Activated naive CD8-positive, alpha-beta T cell treated with anti-CD3 and anti-CD28 coated beads for 36 hours (primary cell): ENCODE measurements around the gene VN1R5. TPM values are rescaled to one million over a fixed set of nuclear protein-coding genes. Genes with fewer than 3 reads are reported as not detected.
"Not testable (repeated sequence)": the region's sequence is repeated elsewhere in the genome, so short reads cannot be mapped to it uniquely, and the experiment has no call there.

Experiments
- DNase-seq: peaks from one replicate; pipeline ENCODE4 v3.0.0; 2021
- H3K27ac Mint-ChIP-seq: one replicate; pipeline ENCODE4 v1.8.0; 2022; ENCODE audit warnings: mild to moderate bottlenecking, moderate library complexity, mixed read lengths
- H3K27me3 Mint-ChIP-seq: one replicate; pipeline ENCODE4 v1.8.0; 2022; ENCODE audit warnings: mild to moderate bottlenecking, mixed read lengths
- H3K36me3 Mint-ChIP-seq: one replicate; pipeline ENCODE4 v1.8.0; 2021; ENCODE audit warnings: mild to moderate bottlenecking, mixed read lengths
- H3K4me1 Mint-ChIP-seq: one replicate; pipeline ENCODE4 v1.8.0; 2021; ENCODE audit warnings: mixed read lengths
- H3K4me3 Mint-ChIP-seq: one replicate; pipeline ENCODE4 v1.8.0; 2022; ENCODE audit warnings: mild to moderate bottlenecking, moderate library complexity, mixed read lengths
- H3K9me3 Mint-ChIP-seq: one replicate; pipeline ENCODE4 v1.8.0; 2022; ENCODE audit warnings: mixed read lengths
- total RNA-seq, 2 experiments: library from RNA; stranded (reverse); gene quantifications; one replicate each; pipeline ENCODE4 v1.2.3, GENCODE V29; 2021

Gene VN1R5
- total RNA-seq, 2 experiments from 2014 or later = not detected

DNA sequence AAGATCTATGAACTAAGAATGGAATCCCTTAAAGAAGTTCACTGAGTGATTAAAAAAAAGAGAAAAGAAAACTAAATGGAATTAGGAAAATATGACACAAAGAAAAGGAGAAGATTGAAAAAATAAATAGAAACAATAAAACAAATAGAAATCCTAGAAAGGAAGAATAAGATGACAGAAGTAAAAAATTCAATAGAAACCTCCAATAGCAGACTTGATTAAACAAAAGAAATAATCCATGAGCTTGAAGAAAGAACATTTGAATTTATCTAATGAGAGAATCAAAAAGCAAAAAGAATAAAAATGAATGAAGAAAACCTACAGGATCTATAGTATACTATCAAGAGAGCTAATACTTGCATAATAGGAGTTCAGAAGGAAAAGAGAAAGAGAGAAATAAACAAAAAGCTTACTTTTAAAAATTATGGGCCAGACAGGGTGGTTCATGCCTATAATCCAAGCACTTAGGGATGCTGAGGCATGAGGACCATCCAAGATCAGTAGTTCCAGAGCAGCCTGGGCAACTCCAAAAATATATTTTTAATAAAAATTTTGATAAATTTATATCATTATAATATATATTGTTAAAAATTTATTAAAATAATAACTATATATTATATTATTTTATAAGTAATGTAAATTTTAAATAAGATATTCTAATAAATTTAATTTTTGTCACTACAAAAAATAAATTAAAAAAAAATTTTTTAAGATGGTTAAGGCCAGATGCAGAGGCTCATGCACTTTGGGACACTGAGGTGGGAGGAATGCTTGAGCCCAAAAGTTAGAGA is 9.4 kb upstream of the VN1R5 start:
- Mint-ChIP-seq H3K27ac (no peak overlapping the region), H3K9me3 (peaks cover 34% of the 10 kb centered on the region), H3K27me3 (no peaks in the 10 kb centered on the region), H3K4me1 (no peaks in the 10 kb centered on the region), H3K4me3 (no peak overlapping the region), H3K36me3 (peaks cover 11% of the 10 kb centered on the region)
- DNase-seq = no peak

DNA sequence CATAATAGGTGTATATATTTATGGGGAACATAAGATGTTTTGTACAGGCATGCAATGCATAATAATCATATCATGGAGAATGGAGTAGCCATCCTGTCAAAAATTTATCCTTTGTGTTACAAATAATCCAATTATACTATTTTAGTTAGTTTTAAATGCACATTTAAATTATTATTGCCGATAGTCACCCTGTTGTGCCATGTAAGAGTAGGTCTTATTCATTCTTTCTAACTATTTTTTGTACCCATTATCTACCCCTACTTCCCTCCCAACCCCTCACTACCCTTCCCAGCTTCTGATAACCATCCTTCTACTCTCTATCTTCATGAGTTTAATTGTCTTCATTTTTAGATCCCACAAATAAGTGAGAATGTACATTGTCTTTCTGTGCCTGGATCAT is 8.3 kb upstream of the VN1R5 start:
- H3K27me3 Mint-ChIP-seq = no peaks in the 10 kb centered on the region

DNA sequence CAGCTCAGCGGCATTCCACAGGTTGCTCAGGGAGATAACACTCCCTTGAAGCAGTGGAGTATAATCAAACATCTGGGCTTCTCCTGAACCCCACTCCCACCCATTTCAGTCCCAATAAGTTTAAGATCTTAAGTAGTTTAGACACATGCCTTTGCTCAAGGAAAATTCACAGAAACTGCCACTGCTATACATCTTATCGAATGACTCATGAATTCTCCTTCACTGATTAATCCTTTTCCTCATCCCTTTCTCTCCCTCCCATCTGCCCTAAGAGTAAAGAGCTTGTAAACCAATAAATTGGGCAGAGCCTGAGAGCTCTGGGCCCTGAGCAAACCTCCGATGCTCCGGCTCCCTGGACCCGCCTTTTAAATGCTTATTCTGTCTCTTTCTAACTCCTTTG is 10.2 kb downstream of the VN1R5 start:
- Mint-ChIP-seq H3K4me3 (no peak overlapping the region), H3K4me1 (no peaks in the 10 kb centered on the region)

More for the DNA sequence above, 8.3 kb upstream of the VN1R5 start:
- H3K4me1 Mint-ChIP-seq = no peaks in the 10 kb centered on the region
- H3K4me3 Mint-ChIP-seq = no peak overlapping the region
- peaks cover 13% of the 10 kb centered on the region for H3K36me3 Mint-ChIP-seq
- H3K9me3 Mint-ChIP-seq = peaks cover 40% of the 10 kb centered on the region
- H3K27ac Mint-ChIP-seq = no peak overlapping the region
- no peak for DNase-seq

GRCh38 chr1:247268390-247269045 is 12.6 kb downstream of the VN1R5 start:
- peaks cover 24% of the 10 kb centered on the region for H3K9me3 Mint-ChIP-seq
- no peak for DNase-seq
- no peaks in the 10 kb centered on the region for H3K27me3 Mint-ChIP-seq
- H3K36me3 Mint-ChIP-seq = peaks cover 6% of the 10 kb centered on the region
- no peak overlapping the region for H3K27ac Mint-ChIP-seq
- no peak overlapping the region for H3K4me3 Mint-ChIP-seq
- H3K4me1 Mint-ChIP-seq = no peaks in the 10 kb centered on the region

More for the DNA sequence above, 10.2 kb downstream of the VN1R5 start:
- Mint-ChIP-seq H3K36me3 (peaks cover 6% of the 10 kb centered on the region), H3K27ac (no peak overlapping the region), H3K9me3 (peaks cover 21% of the 10 kb centered on the region), H3K27me3 (no peaks in the 10 kb centered on the region)
- no peak for DNase-seq

- peaks cover 6% of the 10 kb centered on the region for H3K36me3 Mint-ChIP-seq
- no peak overlapping the region for H3K4me3 Mint-ChIP-seq
- DNase-seq = no peak
- H3K9me3 Mint-ChIP-seq = peaks cover 22% of the 10 kb centered on the region
- no peak overlapping the region for H3K27ac Mint-ChIP-seq
- H3K4me1 Mint-ChIP-seq = no peaks in the 10 kb centered on the region
- no peaks in the 10 kb centered on the region for H3K27me3 Mint-ChIP-seq
Observed at GRCh38 chr1:247269133-247269532, 13.3 kb downstream of the VN1R5 start.

- no peak for DNase-seq
- H3K27me3 Mint-ChIP-seq = no peaks in the 10 kb centered on the region
- peaks cover 19% of the 10 kb centered on the region for H3K9me3 Mint-ChIP-seq
- no peak overlapping the region for H3K4me3 Mint-ChIP-seq
- H3K36me3 Mint-ChIP-seq = peaks cover 6% of the 10 kb centered on the region
- H3K27ac Mint-ChIP-seq = no peak overlapping the region
- no peaks in the 10 kb centered on the region for H3K4me1 Mint-ChIP-seq
Observed at GRCh38 chr1:247270003-247270402, 14.1 kb downstream of the VN1R5 start.

DNA sequence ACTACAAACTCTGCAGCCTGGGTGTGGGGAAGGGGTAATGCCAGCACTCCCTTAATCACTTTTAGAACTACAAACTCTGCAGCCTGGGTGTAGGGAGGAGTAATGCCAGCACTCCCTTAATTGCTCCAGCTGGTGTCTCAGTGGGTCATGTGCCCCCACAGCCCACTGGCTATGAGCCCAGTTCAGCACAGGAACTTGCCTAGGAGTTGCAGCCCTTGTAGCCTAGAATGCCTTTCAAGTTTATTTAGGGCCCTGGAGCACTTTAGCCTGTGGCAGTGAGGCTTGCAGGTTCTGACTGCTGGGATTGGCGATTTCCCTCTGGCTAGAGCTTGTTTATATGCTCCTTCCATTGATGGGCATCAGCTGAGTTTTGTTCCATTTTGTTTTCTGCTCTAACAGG is 17.1 kb downstream of the VN1R5 start:
- Mint-ChIP-seq H3K36me3 (peaks cover 5% of the 10 kb centered on the region), H3K27ac (no peak overlapping the region), H3K4me3 (no peak overlapping the region), H3K9me3 (peaks cover 15% of the 10 kb centered on the region), H3K4me1 (no peaks in the 10 kb centered on the region), H3K27me3 (no peaks in the 10 kb centered on the region)
- no peak for DNase-seq

DNA sequence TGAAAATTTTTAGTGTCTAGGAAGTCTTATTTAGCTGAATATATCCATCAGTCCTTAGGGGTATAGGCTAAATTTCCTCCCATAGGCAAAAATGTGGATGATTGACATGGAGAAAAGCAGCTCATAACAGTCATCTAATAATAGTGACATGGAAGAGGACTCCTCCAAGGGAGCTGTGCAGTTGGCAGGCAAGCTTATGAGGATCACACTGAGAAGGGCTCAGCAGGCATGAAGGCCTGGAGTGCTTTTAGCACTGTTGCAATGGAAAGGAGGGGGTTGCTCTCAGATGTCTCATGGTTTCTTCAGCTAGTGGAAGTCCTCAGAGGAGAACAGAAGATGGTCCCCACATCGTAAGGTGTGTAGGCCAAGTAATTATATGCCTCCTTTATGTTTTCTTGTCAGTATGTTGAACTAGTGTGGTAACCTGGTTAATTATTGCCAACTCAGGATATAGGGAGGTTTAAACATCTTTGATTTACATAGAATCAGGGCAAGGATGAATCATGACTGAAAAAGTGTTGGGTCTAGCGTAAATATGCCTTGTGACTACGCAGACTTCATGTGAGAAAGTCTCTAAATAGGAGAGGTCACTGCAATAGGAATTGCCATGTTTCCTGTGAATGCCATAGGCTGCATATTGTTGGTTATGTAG is 18.9 kb downstream of the VN1R5 start:
- peaks cover 5% of the 10 kb centered on the region for H3K36me3 Mint-ChIP-seq

DNA sequence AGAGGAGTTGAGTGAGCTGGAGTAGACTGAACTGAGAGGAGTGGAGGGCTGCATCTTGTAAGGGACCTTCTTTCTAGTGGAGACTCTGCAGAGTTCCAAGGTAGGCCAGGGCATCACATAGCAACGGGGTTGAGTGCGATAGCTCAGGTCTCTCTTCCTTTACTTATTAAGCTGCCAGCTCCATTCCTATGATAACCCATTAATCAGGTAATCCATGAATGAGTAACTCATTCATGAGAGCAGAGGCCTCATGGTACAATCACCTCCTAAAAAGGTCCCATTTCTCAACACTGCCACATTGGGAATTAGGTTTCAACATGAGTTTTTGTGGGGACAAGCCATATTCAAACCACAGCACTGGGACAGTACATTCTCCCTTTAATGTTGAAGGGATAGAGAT is 21.3 kb downstream of the VN1R5 start:
- no peak for DNase-seq
- Mint-ChIP-seq H3K36me3 (peaks cover 3% of the 10 kb centered on the region), H3K4me3 (no peak overlapping the region), H3K4me1 (peaks cover 6% of the 10 kb centered on the region), H3K9me3 (no peaks in the 10 kb centered on the region), H3K27me3 (no peaks in the 10 kb centered on the region), H3K27ac (no peak overlapping the region)

More for the DNA sequence above, 18.9 kb downstream of the VN1R5 start:
- no peaks in the 10 kb centered on the region for H3K27me3 Mint-ChIP-seq
- no peak overlapping the region for H3K4me3 Mint-ChIP-seq
- peaks cover 15% of the 10 kb centered on the region for H3K9me3 Mint-ChIP-seq
- no peak for DNase-seq
- H3K27ac Mint-ChIP-seq = no peak overlapping the region
- no peaks in the 10 kb centered on the region for H3K4me1 Mint-ChIP-seq

GRCh38 chr1:247281001-247281574 is 25.2 kb downstream of the VN1R5 start:
- peaks cover 6% of the 10 kb centered on the region for H3K4me1 Mint-ChIP-seq
- H3K4me3 Mint-ChIP-seq = no peak overlapping the region
- no peak for DNase-seq
- H3K36me3 Mint-ChIP-seq = peaks cover 8% of the 10 kb centered on the region
- no peaks in the 10 kb centered on the region for H3K27me3 Mint-ChIP-seq
- H3K9me3 Mint-ChIP-seq = no peaks in the 10 kb centered on the region
- no peak overlapping the region for H3K27ac Mint-ChIP-seq

- Mint-ChIP-seq H3K27ac (no peak overlapping the region), H3K27me3 (no peaks in the 10 kb centered on the region), H3K4me3 (no peak overlapping the region), H3K4me1 (peaks cover 1% of the 10 kb centered on the region), H3K36me3 (peaks cover 21% of the 10 kb centered on the region), H3K9me3 (no peaks in the 10 kb centered on the region)
- no peak for DNase-seq
Observed at GRCh38 chr1:247286134-247286670, 30.3 kb downstream of the VN1R5 start.

DNA sequence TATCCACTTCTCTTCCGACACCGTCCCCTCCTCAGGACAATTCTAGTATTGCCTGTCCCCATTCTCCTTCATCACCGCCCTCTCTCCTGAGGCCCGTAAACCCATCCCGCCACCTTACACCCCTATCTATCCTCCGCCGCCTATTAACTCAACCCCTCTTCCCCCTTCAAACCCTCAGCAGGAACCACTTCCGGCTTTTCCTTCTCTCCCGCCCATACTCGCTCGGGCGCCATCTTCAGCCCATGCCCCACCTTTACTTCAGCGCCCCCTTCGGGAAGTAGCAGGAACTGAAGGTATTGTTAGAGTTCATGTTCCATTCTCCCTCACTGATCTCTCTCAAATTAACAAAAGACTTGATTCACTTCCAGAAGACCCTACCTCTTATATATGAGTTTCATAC is 31.6 kb downstream of the VN1R5 start:
- no peak overlapping the region for H3K27ac Mint-ChIP-seq
- no peak overlapping the region for H3K4me3 Mint-ChIP-seq
- H3K27me3 Mint-ChIP-seq = no peaks in the 10 kb centered on the region
- H3K9me3 Mint-ChIP-seq = no peaks in the 10 kb centered on the region
- no peak for DNase-seq
- peaks cover 5% of the 10 kb centered on the region for H3K4me1 Mint-ChIP-seq
- H3K36me3 Mint-ChIP-seq = peaks cover 21% of the 10 kb centered on the region

DNA sequence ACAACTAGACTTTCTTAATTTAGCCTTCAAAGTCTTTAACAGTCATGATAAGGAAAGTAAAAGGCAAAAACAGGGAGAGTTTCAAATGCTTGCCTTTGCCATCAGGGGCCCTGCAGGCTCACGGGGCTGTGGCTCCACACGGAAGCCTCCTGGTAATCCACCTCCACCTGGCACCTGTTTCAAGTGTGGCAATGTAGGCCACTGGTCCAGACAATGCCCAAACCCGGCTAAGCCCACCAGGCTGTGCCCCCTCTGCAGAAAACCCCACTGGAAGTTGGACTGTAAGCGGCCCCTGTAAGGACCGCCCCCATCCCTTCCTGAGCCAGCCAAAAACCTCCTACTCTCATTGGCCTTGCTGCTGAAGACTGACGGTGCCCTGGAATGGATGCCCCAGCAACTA is 32.5 kb downstream of the VN1R5 start:
- Mint-ChIP-seq H3K9me3 (no peaks in the 10 kb centered on the region), H3K4me1 (peaks cover 5% of the 10 kb centered on the region), H3K4me3 (no peak overlapping the region), H3K27ac (no peak overlapping the region), H3K36me3 (peaks cover 21% of the 10 kb centered on the region), H3K27me3 (no peaks in the 10 kb centered on the region)
- no peak for DNase-seq

DNA sequence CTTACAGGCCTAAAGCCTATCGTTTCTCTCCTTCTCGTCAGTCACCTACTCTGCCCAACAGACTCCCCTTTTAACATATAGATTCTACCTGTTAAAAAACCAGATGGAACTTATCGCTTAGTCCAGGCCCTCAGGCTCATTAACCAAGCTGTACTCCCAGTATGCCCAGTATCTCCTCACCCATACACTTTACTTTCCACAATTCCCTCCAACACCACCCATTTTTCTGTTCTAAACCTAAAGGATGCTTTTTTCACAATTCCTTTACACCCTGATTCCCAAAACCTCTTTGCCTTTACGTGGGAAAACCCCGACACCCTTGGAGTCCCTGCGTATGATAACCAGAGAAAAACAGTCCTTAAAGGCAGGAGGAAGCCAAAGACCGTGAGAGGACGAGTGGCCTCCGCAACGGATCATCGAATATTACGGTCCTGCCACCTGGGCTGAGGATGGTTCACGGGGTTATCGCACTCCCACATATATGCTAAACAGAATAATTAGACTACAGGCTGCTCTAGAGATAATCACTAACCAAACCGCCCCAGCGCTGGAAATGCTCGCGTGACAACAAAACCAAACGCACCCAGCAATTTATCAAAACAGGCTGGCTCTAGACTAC is 33.5 kb downstream of the VN1R5 start:
- not testable (repeated sequence) for H3K9me3 Mint-ChIP-seq, H3K27ac Mint-ChIP-seq, H3K4me1 Mint-ChIP-seq, H3K4me3 Mint-ChIP-seq, DNase-seq, H3K27me3 Mint-ChIP-seq
- H3K36me3 Mint-ChIP-seq = peaks cover 21% of the 10 kb centered on the region

DNA sequence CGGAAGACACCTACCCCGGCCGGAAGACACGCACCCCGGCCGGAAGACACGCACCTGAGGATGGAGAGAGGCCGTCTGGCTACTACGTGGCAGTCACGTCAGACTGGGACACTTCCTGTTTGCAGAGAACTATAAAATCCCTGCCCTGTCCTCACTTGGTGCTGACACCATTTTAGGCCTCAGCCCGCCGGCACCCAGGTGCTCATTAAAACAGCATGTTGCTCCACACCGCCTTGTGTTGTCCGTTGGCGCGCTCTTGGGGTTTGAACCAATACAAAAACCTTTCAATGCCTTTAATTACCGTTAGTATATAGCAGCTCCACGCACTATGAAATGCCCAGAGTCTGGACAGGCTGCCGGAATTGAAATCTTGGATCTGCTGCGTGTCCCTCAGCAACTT is 34.7 kb downstream of the VN1R5 start:
- no peaks in the 10 kb centered on the region for H3K27me3 Mint-ChIP-seq
- no peak overlapping the region for H3K27ac Mint-ChIP-seq
- H3K9me3 Mint-ChIP-seq = no peaks in the 10 kb centered on the region
- peaks cover 5% of the 10 kb centered on the region for H3K4me1 Mint-ChIP-seq
- H3K4me3 Mint-ChIP-seq = no peak overlapping the region
- no peak for DNase-seq
- peaks cover 16% of the 10 kb centered on the region for H3K36me3 Mint-ChIP-seq
